Measurements from ENCODE around the gene C5orf63. TPM values are rescaled to one million over a fixed set of nuclear protein-coding genes. Genes with fewer than 3 reads are reported as not detected.

C5orf63 gene
- total RNA-seq (2014; rRNA removed; shearing (Covaris generic)), result 2.1 and 6.8 TPM in 2 replicates
- polyA plus RNA-seq (2016; fragmentation: Nextera tagmentation; extraction: Ambion mirVana), result 8.1 and 10.5 TPM in 2 replicates
- long read RNA-seq, result 0 reads

DNA sequence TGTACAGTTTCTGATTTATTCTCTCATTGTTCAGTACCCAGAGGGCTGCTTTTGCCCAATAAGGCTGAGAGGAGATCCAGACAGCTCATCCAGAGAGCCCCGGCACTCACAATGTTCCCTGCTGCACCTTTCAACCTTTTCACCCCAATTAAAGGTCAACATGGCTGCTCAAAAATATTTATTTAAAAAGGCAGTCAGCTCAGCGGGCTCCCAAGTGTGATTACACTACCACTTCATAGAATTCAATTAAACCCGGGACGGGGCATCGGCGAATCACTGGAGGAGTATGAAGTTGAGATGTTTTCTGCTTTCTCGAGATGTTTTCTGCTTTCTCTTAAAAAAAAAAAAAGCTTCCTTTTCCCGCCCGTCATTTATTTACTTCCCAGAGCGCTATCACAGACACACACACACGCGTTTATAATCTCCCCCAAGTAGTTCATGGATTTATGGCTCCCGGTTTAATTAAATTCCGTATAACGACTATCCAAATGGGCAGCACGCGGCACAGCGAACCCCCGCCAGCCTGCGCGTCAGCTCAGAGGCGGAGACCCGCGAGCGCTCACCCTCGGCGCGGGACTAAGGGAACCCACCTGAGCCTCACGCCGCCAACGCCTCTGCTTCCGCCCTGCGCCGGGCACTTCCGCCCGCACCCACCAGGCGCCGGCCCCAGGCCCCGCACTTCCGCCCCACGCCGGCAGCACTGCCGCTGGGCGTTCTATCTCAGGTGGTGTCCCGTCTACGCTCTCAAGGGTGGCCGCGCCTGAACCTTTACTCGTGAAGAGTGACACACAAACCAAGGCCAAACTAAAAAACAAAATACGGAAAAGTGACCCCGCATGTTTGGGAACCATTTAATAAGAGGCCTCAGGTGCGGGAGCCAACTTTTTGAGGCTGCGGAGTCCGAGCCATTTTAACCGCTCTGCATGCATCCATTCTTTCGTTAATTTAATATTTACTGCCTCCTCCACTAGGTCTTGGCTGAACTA, at the start of gene C5orf63:
TSS of gene C5orf63 (minus strand) at position 642 of the 986 bp plus-strand sequence. CDS start 14,507 bp downstream, outside the sequence.
- Histone ChIP-seq H3K4me3 (peak within 1 kb of the TSS; percentile 67), H3K36me3 (ENCODE audit: insufficient read depth) (no peaks in the 10 kb centered on the region), H3K27ac (ENCODE audit: low read depth) (no peak within 1 kb of the TSS), H3K4me1 (ENCODE audit: insufficient read depth) (peaks cover 56% of the 10 kb centered on the region), H3K9me2 (ENCODE audit: insufficient read depth) (no peaks in the 10 kb centered on the region), H3K4me2 (peak within 1 kb of the TSS; percentile 87), H3K79me2 (replicated peaks; ENCODE audit: insufficient read depth) (no peaks in the 10 kb centered on the region), H4K20me1 (replicated peaks; ENCODE audit: insufficient read depth) (no peaks in the 10 kb centered on the region), H3F3A (replicated peaks; ENCODE audit: low read depth) (no peaks in the 10 kb centered on the region; the same call in 1 of the 2 replicates), H2AFZ (peak within 1 kb of the TSS; percentile 90), H3K27me3 (ENCODE audit: insufficient read depth) (no peaks in the 10 kb centered on the region)
- Mint-ChIP-seq H3K27me3 (ENCODE audit: insufficient read depth, low read depth, poor library complexity) (peaks cover 5% of the 10 kb centered on the region), H3K4me1 (peaks cover 53% of the 10 kb centered on the region), H3K36me3 (ENCODE audit: low read depth) (no peaks in the 10 kb centered on the region), H3K27ac (peak within 1 kb of the TSS; percentile 82), H3K4me3 (peak within 1 kb of the TSS; percentile 78), H3K9me3 (no peaks in the 10 kb centered on the region)
- DNase-seq (ENCODE audit: low spot score), result peak; percentile 84
- peak; percentile 10; the same call in 1 of the 2 replicates for TF ChIP-seq CREB1 (CRISPR knock-in tag; IDR thresholded peaks at IDR 0.05; ENCODE audit: low read depth)
- TF ChIP-seq NANOG (IDR thresholded peaks at IDR 0.05; ENCODE audit: borderline replicate concordance), result no peak
- peak; percentile 66 for TF ChIP-seq POLR2AphosphoS5 (IDR thresholded peaks at IDR 0.05; ENCODE audit: low read depth)
- ATAC-seq, result peak; percentile 95

DNA sequence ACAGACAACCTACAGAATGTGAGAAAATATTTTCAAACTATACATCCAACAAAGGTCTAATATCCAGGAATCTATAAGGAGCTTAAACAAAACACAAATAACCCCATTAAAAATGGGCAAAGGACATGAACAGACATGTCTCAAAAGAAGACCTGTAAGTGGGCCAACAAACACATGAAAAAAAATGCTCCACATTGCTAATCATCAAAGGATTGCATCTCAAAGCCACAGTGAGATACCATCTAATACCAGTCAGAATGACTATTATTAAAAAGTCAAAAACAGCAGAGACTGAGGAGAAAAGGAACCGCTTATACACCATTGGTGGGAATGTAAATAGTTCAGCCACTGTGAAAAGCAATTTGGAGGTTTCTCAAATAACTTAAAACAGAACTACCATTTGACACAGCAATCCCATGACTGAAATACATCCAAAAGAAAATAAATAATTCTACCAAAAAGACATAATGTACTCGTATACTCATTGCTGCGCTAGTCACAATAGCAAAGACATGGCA, 39.1 kb upstream of the C5orf63 start:
- H3K4me2 ChIP-seq, result no peak overlapping the region
- H3K27ac ChIP-seq (ENCODE audit: low read depth), result no peak overlapping the region
- peaks cover 5% of the 10 kb centered on the region; the same call in 1 of the 2 replicates for H3K4me1 ChIP-seq (ENCODE audit: insufficient read depth)
- Mint-ChIP-seq H3K4me1 (peaks cover 5% of the 10 kb centered on the region; the same call in 1 of the 3 replicates), H3K27ac (no peak overlapping the region), H3K4me3 (no peak overlapping the region), H3K36me3 (ENCODE audit: low read depth) (peaks cover 42% of the 10 kb centered on the region), H3K27me3 (ENCODE audit: insufficient read depth, low read depth, poor library complexity) (peaks cover 1% of the 10 kb centered on the region), H3K9me3 (peaks cover 40% of the 10 kb centered on the region)
- H3K4me3 ChIP-seq, result no peak overlapping the region
- no peaks in the 10 kb centered on the region for H4K20me1 ChIP-seq (replicated peaks; ENCODE audit: insufficient read depth)
- H3K27me3 ChIP-seq (ENCODE audit: insufficient read depth), result no peaks in the 10 kb centered on the region
- no peaks in the 10 kb centered on the region for H3F3A ChIP-seq (replicated peaks; ENCODE audit: low read depth)
- DNase-seq (ENCODE audit: low spot score) (no peak), ATAC-seq (no peak)
- peaks cover 4% of the 10 kb centered on the region; the same call in 1 of the 2 replicates for H3K36me3 ChIP-seq (ENCODE audit: insufficient read depth)
- 0 out of 2 replicates have a peak, but pooled peaks cover 2% of the 10 kb centered on the region for H3K9me2 ChIP-seq (ENCODE audit: insufficient read depth)
- H2AFZ ChIP-seq, result no peak overlapping the region
- no peaks in the 10 kb centered on the region for H3K79me2 ChIP-seq (replicated peaks; ENCODE audit: insufficient read depth)
- TF ChIP-seq EZH2 (IDR thresholded peaks at IDR 0.05; ENCODE audit: low read depth, unreplicated experiment) (no peak), STAT1 (IDR thresholded peaks at IDR 0.05; ENCODE audit: unreplicated experiment) (no peak), NANOG (IDR thresholded peaks at IDR 0.05; ENCODE audit: borderline replicate concordance) (no peak), EZH2phosphoT487 (IDR thresholded peaks at IDR 0.05; ENCODE audit: unreplicated experiment) (no peak)
- TF ChIP-seq, protein P1, sequence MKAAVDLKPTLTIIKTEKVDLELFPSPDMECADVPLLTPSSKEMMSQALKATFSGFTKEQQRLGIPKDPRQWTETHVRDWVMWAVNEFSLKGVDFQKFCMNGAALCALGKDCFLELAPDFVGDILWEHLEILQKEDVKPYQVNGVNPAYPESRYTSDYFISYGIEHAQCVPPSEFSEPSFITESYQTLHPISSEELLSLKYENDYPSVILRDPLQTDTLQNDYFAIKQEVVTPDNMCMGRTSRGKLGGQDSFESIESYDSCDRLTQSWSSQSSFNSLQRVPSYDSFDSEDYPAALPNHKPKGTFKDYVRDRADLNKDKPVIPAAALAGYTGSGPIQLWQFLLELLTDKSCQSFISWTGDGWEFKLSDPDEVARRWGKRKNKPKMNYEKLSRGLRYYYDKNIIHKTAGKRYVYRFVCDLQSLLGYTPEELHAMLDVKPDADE (IDR thresholded peaks at IDR 0.05), result no peak
- TF ChIP-seq, protein P2, sequence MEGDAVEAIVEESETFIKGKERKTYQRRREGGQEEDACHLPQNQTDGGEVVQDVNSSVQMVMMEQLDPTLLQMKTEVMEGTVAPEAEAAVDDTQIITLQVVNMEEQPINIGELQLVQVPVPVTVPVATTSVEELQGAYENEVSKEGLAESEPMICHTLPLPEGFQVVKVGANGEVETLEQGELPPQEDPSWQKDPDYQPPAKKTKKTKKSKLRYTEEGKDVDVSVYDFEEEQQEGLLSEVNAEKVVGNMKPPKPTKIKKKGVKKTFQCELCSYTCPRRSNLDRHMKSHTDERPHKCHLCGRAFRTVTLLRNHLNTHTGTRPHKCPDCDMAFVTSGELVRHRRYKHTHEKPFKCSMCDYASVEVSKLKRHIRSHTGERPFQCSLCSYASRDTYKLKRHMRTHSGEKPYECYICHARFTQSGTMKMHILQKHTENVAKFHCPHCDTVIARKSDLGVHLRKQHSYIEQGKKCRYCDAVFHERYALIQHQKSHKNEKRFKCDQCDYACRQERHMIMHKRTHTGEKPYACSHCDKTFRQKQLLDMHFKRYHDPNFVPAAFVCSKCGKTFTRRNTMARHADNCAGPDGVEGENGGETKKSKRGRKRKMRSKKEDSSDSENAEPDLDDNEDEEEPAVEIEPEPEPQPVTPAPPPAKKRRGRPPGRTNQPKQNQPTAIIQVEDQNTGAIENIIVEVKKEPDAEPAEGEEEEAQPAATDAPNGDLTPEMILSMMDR (conservative IDR thresholded peaks at IDR 0.05; ENCODE audit: low read depth in 2 of 2), result no peak
- TF ChIP-seq, protein P3, sequence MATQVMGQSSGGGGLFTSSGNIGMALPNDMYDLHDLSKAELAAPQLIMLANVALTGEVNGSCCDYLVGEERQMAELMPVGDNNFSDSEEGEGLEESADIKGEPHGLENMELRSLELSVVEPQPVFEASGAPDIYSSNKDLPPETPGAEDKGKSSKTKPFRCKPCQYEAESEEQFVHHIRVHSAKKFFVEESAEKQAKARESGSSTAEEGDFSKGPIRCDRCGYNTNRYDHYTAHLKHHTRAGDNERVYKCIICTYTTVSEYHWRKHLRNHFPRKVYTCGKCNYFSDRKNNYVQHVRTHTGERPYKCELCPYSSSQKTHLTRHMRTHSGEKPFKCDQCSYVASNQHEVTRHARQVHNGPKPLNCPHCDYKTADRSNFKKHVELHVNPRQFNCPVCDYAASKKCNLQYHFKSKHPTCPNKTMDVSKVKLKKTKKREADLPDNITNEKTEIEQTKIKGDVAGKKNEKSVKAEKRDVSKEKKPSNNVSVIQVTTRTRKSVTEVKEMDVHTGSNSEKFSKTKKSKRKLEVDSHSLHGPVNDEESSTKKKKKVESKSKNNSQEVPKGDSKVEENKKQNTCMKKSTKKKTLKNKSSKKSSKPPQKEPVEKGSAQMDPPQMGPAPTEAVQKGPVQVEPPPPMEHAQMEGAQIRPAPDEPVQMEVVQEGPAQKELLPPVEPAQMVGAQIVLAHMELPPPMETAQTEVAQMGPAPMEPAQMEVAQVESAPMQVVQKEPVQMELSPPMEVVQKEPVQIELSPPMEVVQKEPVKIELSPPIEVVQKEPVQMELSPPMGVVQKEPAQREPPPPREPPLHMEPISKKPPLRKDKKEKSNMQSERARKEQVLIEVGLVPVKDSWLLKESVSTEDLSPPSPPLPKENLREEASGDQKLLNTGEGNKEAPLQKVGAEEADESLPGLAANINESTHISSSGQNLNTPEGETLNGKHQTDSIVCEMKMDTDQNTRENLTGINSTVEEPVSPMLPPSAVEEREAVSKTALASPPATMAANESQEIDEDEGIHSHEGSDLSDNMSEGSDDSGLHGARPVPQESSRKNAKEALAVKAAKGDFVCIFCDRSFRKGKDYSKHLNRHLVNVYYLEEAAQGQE (IDR thresholded peaks at IDR 0.05; ENCODE audit: unreplicated experiment), result no peak
